ENCODE results near the gene DNAJC8. TPM values are rescaled to one million over a fixed set of nuclear protein-coding genes. Genes with fewer than 3 reads are reported as not detected.

The DNAJC8 gene
- polyA plus RNA-seq, 3 donors: 30.6 to 118 (median 113) TPM

DNA sequence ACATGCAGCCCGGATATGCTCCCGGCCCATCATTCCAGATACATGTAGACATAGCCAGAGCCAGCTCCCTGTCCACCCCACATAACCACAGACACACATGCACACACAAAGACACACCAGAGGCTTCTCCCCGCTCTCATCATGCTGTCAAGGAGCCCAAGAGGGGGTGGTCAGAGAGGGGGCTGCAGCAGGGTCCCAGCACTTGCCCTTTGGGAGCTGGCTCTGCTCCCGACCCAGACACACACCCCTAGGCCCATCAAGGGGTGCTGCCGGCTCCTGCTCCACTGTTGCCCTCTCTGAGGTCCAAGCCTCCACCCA is 58.9 kb downstream of the DNAJC8 start:
- no peaks in the 10 kb centered on the region for H3K27me3 ChIP-seq (ENCODE audit: control insufficient read depth in 2 of 2, insufficient read depth in 2 of 2, low read length in 2 of 2)
- DNase-seq: no peak
- Mint-ChIP-seq H3K27me3 (ENCODE audit: low read depth in 3 of 3) (peaks cover 0 to 8% (median 4%) of the 10 kb centered on the region in 3 donors), H3K27ac (peak overlapping the region; percentile 97 to 99 (median 98)), H3K9me3 (no peaks in the 10 kb centered on the region), H3K4me1 (peaks cover 82% of the 10 kb centered on the region), H3K4me3 (peak overlapping the region; percentile 96 to 98), H3K36me3 (peaks cover 30 to 65% of the 10 kb centered on the region in 2 donors)
- no CpG with 5 or more reads among the region's 5 CpGs for WGBS (ENCODE audit: insufficient coverage)
- no peak overlapping the region for H2AFZ ChIP-seq (ENCODE audit: insufficient read depth, low read depth, low read length, poor library complexity, severe bottlenecking)
- no peaks in the 10 kb centered on the region for H3K9me3 ChIP-seq (replicated peaks in 1 of 2; ENCODE audit: control insufficient read depth in 1 of 2, insufficient read depth in 1 of 2, low read length in 2 of 2)
- H4K20me1 ChIP-seq (ENCODE audit: insufficient read depth, low read length): peaks cover 44% of the 10 kb centered on the region
- no peak for TF ChIP-seq CTCF (IDR thresholded peaks at IDR 0.05)
- H3K4me2 ChIP-seq (replicated peaks; ENCODE audit: extremely low read depth, low read length, poor library complexity, severe bottlenecking): peak overlapping the region; percentile 93
- H3K36me3 ChIP-seq (replicated peaks in 1 of 2; ENCODE audit: control insufficient read depth in 1 of 2, insufficient read depth in 2 of 2, low read length in 2 of 2): peaks cover 21 to 31% of the 10 kb centered on the region in 2 donors
- H3K9ac ChIP-seq (ENCODE audit: insufficient read depth, low read length, poor library complexity, severe bottlenecking): peak overlapping the region; percentile 84
- H3K27ac ChIP-seq (ENCODE audit: low read depth in 1 of 2, low read length in 2 of 2): peak overlapping the region; percentile 83 to 95
- intact Hi-C loops (cut with micrococcal nuclease): loop anchor here (5.0 kb wide), 2 partner anchors 37 to 82 kb away; no protein-coding TSS in a partner anchor
- peak overlapping the region; percentile 61 to 97 (median 75) for H3K4me3 ChIP-seq (replicated peaks in 1 of 3; ENCODE audit: low read depth in 2 of 3, low read length in 3 of 3)
- H3K79me2 ChIP-seq (ENCODE audit: insufficient read depth, low read length): peaks cover 91% of the 10 kb centered on the region
- H3K4me1 ChIP-seq (ENCODE audit: control insufficient read depth in 1 of 2, insufficient read depth in 2 of 2, low read length in 2 of 2): peaks cover 71 to 86% of the 10 kb centered on the region in 2 donors

DNA sequence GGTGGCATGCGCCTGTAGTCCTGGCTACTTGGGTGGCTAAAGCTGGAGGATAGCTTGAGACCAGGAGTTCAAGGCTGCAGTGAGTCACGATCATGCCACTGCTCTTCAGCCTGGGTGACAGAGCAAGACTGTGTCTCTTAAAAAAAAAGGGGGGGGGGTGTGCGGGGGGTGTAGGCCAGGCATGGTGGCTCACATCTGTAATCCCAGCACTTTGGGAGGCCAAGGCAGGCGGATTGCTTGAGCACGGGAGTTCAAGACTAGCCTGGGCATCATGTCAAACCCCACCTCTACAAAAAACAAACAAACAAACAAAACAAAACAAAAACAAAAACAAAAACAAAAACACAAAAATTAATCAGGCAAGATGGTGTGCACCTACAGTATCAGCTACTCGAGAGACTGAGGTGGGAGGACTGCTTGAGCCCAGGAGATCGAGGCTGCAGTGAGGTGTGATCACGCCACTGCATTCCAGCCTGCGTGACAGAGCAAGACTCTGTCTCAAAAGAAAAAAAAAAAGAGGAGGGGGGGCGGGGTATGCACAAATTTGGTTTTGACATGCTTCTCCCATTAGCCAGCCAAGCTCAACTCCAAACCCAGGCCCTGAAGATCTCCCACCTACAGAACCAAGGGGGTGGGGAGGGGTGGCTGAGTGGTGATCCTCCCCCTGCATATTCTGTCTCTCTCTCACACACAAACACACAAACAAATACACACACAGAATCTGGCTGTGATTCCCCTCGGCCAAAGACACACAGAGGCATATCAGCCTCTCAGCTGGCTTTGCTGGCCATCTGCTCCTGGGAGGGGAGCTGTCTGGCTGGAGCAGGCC is 59.5 kb downstream of the DNAJC8 start:
- Histone ChIP-seq H4K20me1 (ENCODE audit: insufficient read depth, low read length) (peaks cover 50% of the 10 kb centered on the region), H3K9ac (ENCODE audit: insufficient read depth, low read length, poor library complexity, severe bottlenecking) (peak overlapping the region; percentile 84), H3K4me2 (replicated peaks; ENCODE audit: extremely low read depth, low read length, poor library complexity, severe bottlenecking) (peak overlapping the region; percentile 93), H3K27ac (ENCODE audit: low read depth in 1 of 2, low read length in 2 of 2) (peak overlapping the region; percentile 83 to 95), H3K4me1 (ENCODE audit: control insufficient read depth in 1 of 2, insufficient read depth in 2 of 2, low read length in 2 of 2) (peaks cover 76 to 92% of the 10 kb centered on the region in 2 donors), H3K4me3 (replicated peaks in 1 of 3; ENCODE audit: low read depth in 2 of 3, low read length in 3 of 3) (peak overlapping the region; percentile 61 to 97 (median 75)), H3K79me2 (ENCODE audit: insufficient read depth, low read length) (peaks cover 94% of the 10 kb centered on the region), H3K9me3 (replicated peaks in 1 of 2; ENCODE audit: control insufficient read depth in 1 of 2, insufficient read depth in 1 of 2, low read length in 2 of 2) (no peaks in the 10 kb centered on the region), H3K36me3 (replicated peaks in 1 of 2; ENCODE audit: control insufficient read depth in 1 of 2, insufficient read depth in 2 of 2, low read length in 2 of 2) (peaks cover 23 to 37% of the 10 kb centered on the region in 2 donors), H3K27me3 (ENCODE audit: control insufficient read depth in 2 of 2, insufficient read depth in 2 of 2, low read length in 2 of 2) (no peaks in the 10 kb centered on the region), H2AFZ (ENCODE audit: insufficient read depth, low read depth, low read length, poor library complexity, severe bottlenecking) (no peak overlapping the region)
- DNase-seq: peak; percentile 78 to 92 (median 78)
- Mint-ChIP-seq H3K36me3 (peaks cover 34 to 67% of the 10 kb centered on the region in 2 donors), H3K4me3 (peak overlapping the region; percentile 96 to 98), H3K27ac (peak overlapping the region; percentile 97 to 99 (median 98)), H3K27me3 (ENCODE audit: low read depth in 3 of 3) (peaks cover 0 to 8% (median 4%) of the 10 kb centered on the region in 3 donors), H3K9me3 (no peaks in the 10 kb centered on the region), H3K4me1 (peaks cover 84% of the 10 kb centered on the region)
- intact Hi-C loops (cut with micrococcal nuclease): loop anchor here (5.0 kb wide), 2 partner anchors 36 to 81 kb away; no protein-coding TSS in a partner anchor
- WGBS (ENCODE audit: insufficient coverage): 51% methylated on average over 3 of the region's 11 CpGs
- TF ChIP-seq CTCF (IDR thresholded peaks at IDR 0.05): no peak
